Measurements from ENCODE around the gene P2RY8. TPM values are rescaled to one million over a fixed set of nuclear protein-coding genes. Genes with fewer than 3 reads are reported as not detected.
"Not testable (repeated sequence)": the region's sequence is repeated elsewhere in the genome, so short reads cannot be mapped to it uniquely, and the experiment has no call there.

Gene P2RY8
- total RNA-seq, 1 experiment from 2014 or later, result 0.03 TPM

- not testable (repeated sequence) for H3K36me3 ChIP-seq (replicated peaks; ENCODE audit: control insufficient read depth, insufficient read depth, low read length); H3K27me3 ChIP-seq (ENCODE audit: control insufficient read depth, insufficient read depth, low read length); DNase-seq; H3K4me3 ChIP-seq (ENCODE audit: insufficient read depth, low read depth, low read length)
Observed at GRCh38 chrX:1557442-1557841, 20.5 kb upstream of the P2RY8 start.

- Histone ChIP-seq H3K36me3 (replicated peaks; ENCODE audit: control insufficient read depth, insufficient read depth, low read length) (no peaks in the 10 kb centered on the region), H3K4me3 (ENCODE audit: insufficient read depth, low read depth, low read length) (no peak overlapping the region), H3K27me3 (ENCODE audit: control insufficient read depth, insufficient read depth, low read length) (no peaks in the 10 kb centered on the region)
- no peak for DNase-seq
Observed at GRCh38 chrX:1555370-1555769, 18.4 kb upstream of the P2RY8 start.

GRCh38 chrX:1554469-1555210 lies 17.7 kb upstream of the P2RY8 start:
- Histone ChIP-seq H3K36me3 (replicated peaks; ENCODE audit: control insufficient read depth, insufficient read depth, low read length) (no peaks in the 10 kb centered on the region), H3K27me3 (ENCODE audit: control insufficient read depth, insufficient read depth, low read length) (no peaks in the 10 kb centered on the region), H3K4me3 (ENCODE audit: insufficient read depth, low read depth, low read length) (no peak overlapping the region)
- DNase-seq, result no peak

- Histone ChIP-seq H3K27me3 (ENCODE audit: control insufficient read depth, insufficient read depth, low read length) (no peaks in the 10 kb centered on the region), H3K4me3 (ENCODE audit: insufficient read depth, low read depth, low read length) (no peak overlapping the region), H3K36me3 (replicated peaks; ENCODE audit: control insufficient read depth, insufficient read depth, low read length) (no peaks in the 10 kb centered on the region)
- no peak for DNase-seq
Observed at GRCh38 chrX:1551959-1552546, 15.1 kb upstream of the P2RY8 start.

- Histone ChIP-seq H3K36me3 (replicated peaks; ENCODE audit: control insufficient read depth, insufficient read depth, low read length) (no peaks in the 10 kb centered on the region), H3K27me3 (ENCODE audit: control insufficient read depth, insufficient read depth, low read length) (no peaks in the 10 kb centered on the region), H3K4me3 (ENCODE audit: insufficient read depth, low read depth, low read length) (no peak overlapping the region)
- no peak for DNase-seq
Observed at GRCh38 chrX:1546691-1547251, 9.8 kb upstream of the P2RY8 start.

- no peak for DNase-seq
- Histone ChIP-seq H3K36me3 (replicated peaks; ENCODE audit: control insufficient read depth, insufficient read depth, low read length) (no peaks in the 10 kb centered on the region), H3K4me3 (ENCODE audit: insufficient read depth, low read depth, low read length) (no peak overlapping the region), H3K27me3 (ENCODE audit: control insufficient read depth, insufficient read depth, low read length) (no peaks in the 10 kb centered on the region)
Observed at GRCh38 chrX:1545776-1546408, 8.9 kb upstream of the P2RY8 start.

- DNase-seq, result no peak
- Histone ChIP-seq H3K27me3 (ENCODE audit: control insufficient read depth, insufficient read depth, low read length) (no peaks in the 10 kb centered on the region), H3K4me3 (ENCODE audit: insufficient read depth, low read depth, low read length) (no peak overlapping the region), H3K36me3 (replicated peaks; ENCODE audit: control insufficient read depth, insufficient read depth, low read length) (no peaks in the 10 kb centered on the region)
Observed at GRCh38 chrX:1542994-1543725, 6.2 kb upstream of the P2RY8 start.

- not testable (repeated sequence) for H3K4me3 ChIP-seq (ENCODE audit: insufficient read depth, low read depth, low read length); H3K27me3 ChIP-seq (ENCODE audit: control insufficient read depth, insufficient read depth, low read length); DNase-seq; H3K36me3 ChIP-seq (replicated peaks; ENCODE audit: control insufficient read depth, insufficient read depth, low read length)
Observed at GRCh38 chrX:1539146-1539545, 2.2 kb upstream of the P2RY8 start.

GRCh38 chrX:1537716-1538090 lies 718 bp upstream of the P2RY8 start:
- H3K4me3 ChIP-seq (ENCODE audit: insufficient read depth, low read depth, low read length); DNase-seq; H3K27me3 ChIP-seq (ENCODE audit: control insufficient read depth, insufficient read depth, low read length); H3K36me3 ChIP-seq (replicated peaks; ENCODE audit: control insufficient read depth, insufficient read depth, low read length): not testable (repeated sequence)

GRCh38 chrX:1536712-1537030 lies 314 bp downstream of the P2RY8 start:
- no peak for DNase-seq
- Histone ChIP-seq H3K27me3 (ENCODE audit: control insufficient read depth, insufficient read depth, low read length) (no peaks in the 10 kb centered on the region), H3K4me3 (ENCODE audit: insufficient read depth, low read depth, low read length) (no peak overlapping the region), H3K36me3 (replicated peaks; ENCODE audit: control insufficient read depth, insufficient read depth, low read length) (no peaks in the 10 kb centered on the region)

- Histone ChIP-seq H3K4me3 (ENCODE audit: insufficient read depth, low read depth, low read length) (no peak overlapping the region), H3K27me3 (ENCODE audit: control insufficient read depth, insufficient read depth, low read length) (no peaks in the 10 kb centered on the region), H3K36me3 (replicated peaks; ENCODE audit: control insufficient read depth, insufficient read depth, low read length) (no peaks in the 10 kb centered on the region)
- no peak for DNase-seq
Observed at GRCh38 chrX:1535241-1536041, 1.5 kb downstream of the P2RY8 start.

GRCh38 chrX:1534301-1535168 lies 2.5 kb downstream of the P2RY8 start:
- no peaks in the 10 kb centered on the region for H3K36me3 ChIP-seq (replicated peaks; ENCODE audit: control insufficient read depth, insufficient read depth, low read length)
- no peak overlapping the region for H3K4me3 ChIP-seq (ENCODE audit: insufficient read depth, low read depth, low read length)
- H3K27me3 ChIP-seq (ENCODE audit: control insufficient read depth, insufficient read depth, low read length), result no peaks in the 10 kb centered on the region
- peak; percentile 65 for DNase-seq

GRCh38 chrX:1533058-1533457 lies 3.9 kb downstream of the P2RY8 start:
- no peak for DNase-seq
- Histone ChIP-seq H3K36me3 (replicated peaks; ENCODE audit: control insufficient read depth, insufficient read depth, low read length) (no peaks in the 10 kb centered on the region), H3K27me3 (ENCODE audit: control insufficient read depth, insufficient read depth, low read length) (no peaks in the 10 kb centered on the region; the same call in 1 of the 2 replicates), H3K4me3 (ENCODE audit: insufficient read depth, low read depth, low read length) (no peak overlapping the region)

Data from H7 (cell line).